CD4-positive, CD25-positive, alpha-beta regulatory T cell (primary cell): ENCODE results near the gene ATP2C2. TPM values are rescaled to one million over a fixed set of nuclear protein-coding genes. Genes with fewer than 3 reads are reported as not detected.
"Not testable (repeated sequence)": the region's sequence is repeated elsewhere in the genome, so short reads cannot be mapped to it uniquely, and the experiment has no call there.

Experiments
- ATAC-seq, 2 donors: fragments of 150-1000 bp; cut with Tn5 transposase; one replicate each; pipeline ENCODE4 v1.10.0; 2021; ENCODE audit warnings: low read depth in 2 of 2, moderate number of reproducible peaks in 2 of 2, moderate library complexity in 1 of 2
- DNase-seq, 3 donors: peaks; one replicate each; pipeline versions ENCODE4 v3.0.0 to v3.0.0-alpha.2; 2012 to 2022; ENCODE audit warnings: mixed read lengths in 1 of 3
- H3K27ac ChIP-seq: one replicate; pipeline ENCODE4 v1.7.0; 2013; ENCODE audit warnings: mild to moderate bottlenecking, low read length; ENCODE audit not compliant: insufficient read depth, poor library complexity, severe bottlenecking
- H3K27me3 ChIP-seq: one replicate; pipeline ENCODE4 v1.7.0; 2013; ENCODE audit warnings: low read length; ENCODE audit not compliant: control insufficient read depth, insufficient read depth
- H3K36me3 ChIP-seq: one replicate; pipeline ENCODE4 v1.7.0; 2013; ENCODE audit warnings: mild to moderate bottlenecking, low read length, moderate library complexity; ENCODE audit not compliant: control insufficient read depth, insufficient read depth
- H3K4me1 ChIP-seq: 2 replicates; pipeline ENCODE4 v1.7.0; 2013; ENCODE audit warnings: mild to moderate bottlenecking, low read length; ENCODE audit not compliant: insufficient read depth, control insufficient read depth, poor library complexity, severe bottlenecking
- H3K4me3 ChIP-seq: one replicate; pipeline ENCODE4 v1.7.0; 2013; ENCODE audit warnings: low read depth, mild to moderate bottlenecking, low read length, moderate library complexity
- H3K9me3 ChIP-seq, 2 experiments: 1 replicate in 1 of 2; 2 replicates in 1 of 2; pipeline ENCODE4 v1.7.0; 2013; ENCODE audit warnings: low read length in 2 of 2, mild to moderate bottlenecking in 1 of 2, moderate library complexity in 1 of 2; ENCODE audit not compliant: control insufficient read depth in 2 of 2
- H3K27ac Mint-ChIP-seq, 3 donors: one replicate each; pipeline ENCODE4 v1.8.0; 2020 to 2022; ENCODE audit warnings: mild to moderate bottlenecking in 3 of 3, mixed read lengths in 3 of 3, moderate library complexity in 2 of 3
- H3K27me3 Mint-ChIP-seq: one replicate; pipeline ENCODE4 v1.8.0; 2022; ENCODE audit warnings: mild to moderate bottlenecking, mixed read lengths
- H3K36me3 Mint-ChIP-seq: one replicate; pipeline ENCODE4 v1.8.0; 2020; ENCODE audit warnings: mixed read lengths
- H3K4me1 Mint-ChIP-seq, 4 donors: one replicate each; pipeline ENCODE4 v1.8.0; 2020 to 2022; ENCODE audit warnings: mixed read lengths in 4 of 4, mild to moderate bottlenecking in 1 of 4
- H3K4me3 Mint-ChIP-seq, 4 donors: one replicate each; pipeline ENCODE4 v1.8.0; 2020 to 2022; ENCODE audit warnings: mild to moderate bottlenecking in 4 of 4, mixed read lengths in 4 of 4, moderate library complexity in 3 of 4
- H3K9me3 Mint-ChIP-seq, 7 donors: one replicate each; pipeline ENCODE4 v1.8.0; 2020 to 2022; ENCODE audit warnings: mixed read lengths in 7 of 7, mild to moderate bottlenecking in 3 of 7, moderate library complexity in 2 of 7
- polyA plus RNA-seq, 4 donors: library from polyadenylated mRNA; unstranded; fragments of 300-500 nt; fragmentation: Illumina TruSeq; gene quantifications; one replicate each; pipeline ENCODE4 v1.2.3, GENCODE V29; 2021
- total RNA-seq: library from RNA; stranded (reverse); gene quantifications from one replicate; pipeline ENCODE4 v1.2.3, GENCODE V29; 2022

ATP2C2 gene
- total and polyA plus RNA-seq, 5 donors from 2014 or later: 0.10 TPM; not detected in 4

DNA sequence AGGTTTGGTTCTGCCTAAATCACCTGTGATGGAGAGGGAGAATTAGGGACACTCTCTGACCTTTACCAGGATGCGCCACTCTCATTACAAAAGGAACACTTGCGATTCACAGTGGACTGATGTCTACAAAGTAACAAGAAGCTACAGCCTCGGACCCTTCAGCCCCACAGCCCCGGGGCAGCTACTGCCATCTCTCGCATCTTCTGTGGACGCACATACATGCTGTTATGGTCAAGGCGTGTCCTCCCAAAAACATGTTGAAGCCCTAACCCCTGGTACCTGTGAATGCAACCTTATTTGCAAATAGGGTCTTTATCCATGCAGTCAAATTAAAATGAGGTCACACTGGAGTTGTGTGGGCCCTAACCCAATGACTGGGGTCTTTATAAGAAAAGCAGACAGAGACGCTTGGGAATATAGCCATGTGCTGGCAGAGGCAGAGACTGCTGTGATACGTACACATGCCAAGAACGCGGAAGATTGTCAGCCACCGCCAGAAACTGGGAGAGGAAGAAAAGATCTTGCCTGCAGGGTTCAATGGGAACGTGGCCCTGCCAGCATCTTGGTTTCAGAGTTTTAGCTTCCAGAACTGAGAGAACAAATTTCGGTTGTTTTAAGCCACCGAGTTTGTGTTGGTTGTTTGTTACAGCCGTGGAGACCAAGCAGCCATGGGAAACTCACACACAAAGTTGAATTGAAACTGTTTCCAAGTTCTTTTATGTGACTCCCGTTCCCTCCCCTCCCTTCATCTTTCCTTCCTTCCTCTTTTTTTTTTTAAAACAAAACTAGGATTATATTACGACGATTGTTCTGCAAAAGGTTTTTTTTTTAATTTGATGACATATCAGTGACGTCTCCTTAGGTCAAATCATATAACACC lies 23.1 kb downstream of the ATP2C2 start:
- no peak for DNase-seq
- H3K4me3 Mint-ChIP-seq: no peak overlapping the region
- ATAC-seq: no peak
- peaks cover 0 to 5% (median 0%) of the 10 kb centered on the region in 7 donors for H3K9me3 Mint-ChIP-seq
- no peaks in the 10 kb centered on the region for H3K36me3 Mint-ChIP-seq
- H3K36me3 ChIP-seq: no peaks in the 10 kb centered on the region
- no peaks in the 10 kb centered on the region for H3K4me1 ChIP-seq
- no peak overlapping the region for H3K27ac Mint-ChIP-seq
- H3K4me1 Mint-ChIP-seq: no peaks in the 10 kb centered on the region
- H3K27ac ChIP-seq: no peak overlapping the region
- H3K4me3 ChIP-seq: no peak overlapping the region
- peaks cover 21% of the 10 kb centered on the region for H3K27me3 Mint-ChIP-seq
- H3K9me3 ChIP-seq: no peaks in the 10 kb centered on the region
- H3K27me3 ChIP-seq: no peaks in the 10 kb centered on the region

DNA sequence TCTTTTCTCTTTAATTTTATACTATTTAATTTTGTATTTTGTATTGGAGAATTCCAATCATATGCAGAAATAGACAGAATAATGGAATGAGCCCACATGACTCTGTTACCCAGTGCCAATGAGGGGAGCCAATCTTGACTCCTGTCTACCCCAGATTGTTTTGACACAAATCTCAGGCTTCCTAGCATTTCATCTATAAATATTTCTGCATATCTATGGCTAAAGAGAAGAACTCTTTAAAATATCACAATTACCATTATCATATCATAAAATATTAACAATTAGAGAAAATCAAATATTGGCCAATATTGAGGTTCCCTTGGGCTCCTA lies 23.7 kb downstream of the ATP2C2 start:
- H3K4me1 Mint-ChIP-seq: no peaks in the 10 kb centered on the region
- no peak for ATAC-seq
- no peaks in the 10 kb centered on the region for H3K4me1 ChIP-seq
- no peaks in the 10 kb centered on the region for H3K36me3 ChIP-seq
- no peaks in the 10 kb centered on the region for H3K36me3 Mint-ChIP-seq
- no peaks in the 10 kb centered on the region for H3K27me3 ChIP-seq
- DNase-seq: no peak
- H3K27ac Mint-ChIP-seq: no peak overlapping the region
- no peak overlapping the region for H3K4me3 ChIP-seq
- no peak overlapping the region for H3K27ac ChIP-seq
- H3K4me3 Mint-ChIP-seq: no peak overlapping the region
- H3K9me3 Mint-ChIP-seq: peaks cover 0 to 4% (median 0%) of the 10 kb centered on the region in 7 donors
- H3K27me3 Mint-ChIP-seq: peaks cover 21% of the 10 kb centered on the region
- H3K9me3 ChIP-seq: no peaks in the 10 kb centered on the region

DNA sequence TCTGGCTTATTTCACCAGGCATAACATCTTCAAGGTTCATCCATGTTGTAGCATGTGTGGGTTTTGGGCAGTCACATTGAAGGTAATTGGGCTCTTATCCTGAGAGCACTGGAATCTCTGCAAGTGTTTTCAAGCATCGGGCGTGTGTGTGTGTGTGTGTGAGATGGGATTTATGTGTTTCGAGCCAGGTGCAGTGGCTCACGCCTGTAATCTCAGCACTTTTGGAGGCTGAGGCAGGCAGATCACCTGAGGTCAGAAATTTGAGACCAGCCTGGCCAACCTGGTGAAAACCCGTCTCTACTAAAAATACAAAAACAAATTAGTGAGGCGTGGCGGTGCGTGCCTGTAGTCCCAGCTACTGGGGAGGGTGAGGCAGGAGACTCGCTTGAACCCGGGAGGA lies 27.7 kb downstream of the ATP2C2 start:
- peaks cover 30% of the 10 kb centered on the region for H3K27me3 Mint-ChIP-seq
- H3K4me3 Mint-ChIP-seq: not testable (repeated sequence)

DNA sequence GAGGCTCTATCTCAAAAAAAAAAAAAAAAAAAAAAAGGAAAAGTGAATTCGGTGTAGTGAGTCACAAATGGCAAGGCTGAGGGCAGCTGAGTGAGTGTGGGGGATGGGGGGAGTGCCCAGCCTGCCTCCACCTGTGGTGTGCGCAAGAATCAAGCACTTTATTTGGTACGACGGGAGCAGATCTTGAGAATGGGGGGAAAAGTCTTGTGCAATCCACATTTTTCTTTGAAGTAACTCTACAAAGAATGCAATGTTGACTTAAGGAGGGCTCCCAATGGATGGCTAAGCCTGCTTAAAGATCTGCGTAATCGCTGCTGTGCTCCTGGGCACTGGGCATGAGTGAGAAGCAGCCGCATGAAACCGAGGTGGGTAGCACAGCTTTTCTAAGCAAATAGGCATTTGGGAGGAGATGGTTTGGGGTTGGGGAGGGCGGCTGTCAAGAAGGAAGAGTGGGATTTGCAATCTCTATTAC lies 28.2 kb downstream of the ATP2C2 start:
- Histone ChIP-seq H3K27ac (no peak overlapping the region), H3K4me1 (no peaks in the 10 kb centered on the region), H3K27me3 (no peaks in the 10 kb centered on the region), H3K4me3 (no peak overlapping the region), H3K9me3 (no peaks in the 10 kb centered on the region), H3K36me3 (no peaks in the 10 kb centered on the region)
- Mint-ChIP-seq H3K4me1 (no peaks in the 10 kb centered on the region), H3K27me3 (peaks cover 31% of the 10 kb centered on the region), H3K9me3 (peaks cover 0 to 7% (median 0%) of the 10 kb centered on the region in 7 donors), H3K36me3 (no peaks in the 10 kb centered on the region), H3K27ac (no peak overlapping the region), H3K4me3 (no peak overlapping the region)
- ATAC-seq (no peak), DNase-seq (no peak)

More for the DNA sequence above, 27.7 kb downstream of the ATP2C2 start:
- H3K27me3 ChIP-seq, DNase-seq, H3K9me3 ChIP-seq, H3K36me3 Mint-ChIP-seq, H3K27ac Mint-ChIP-seq, H3K36me3 ChIP-seq, H3K4me1 ChIP-seq, ATAC-seq, H3K27ac ChIP-seq, H3K4me1 Mint-ChIP-seq, H3K9me3 Mint-ChIP-seq, H3K4me3 ChIP-seq: not testable (repeated sequence)

DNA sequence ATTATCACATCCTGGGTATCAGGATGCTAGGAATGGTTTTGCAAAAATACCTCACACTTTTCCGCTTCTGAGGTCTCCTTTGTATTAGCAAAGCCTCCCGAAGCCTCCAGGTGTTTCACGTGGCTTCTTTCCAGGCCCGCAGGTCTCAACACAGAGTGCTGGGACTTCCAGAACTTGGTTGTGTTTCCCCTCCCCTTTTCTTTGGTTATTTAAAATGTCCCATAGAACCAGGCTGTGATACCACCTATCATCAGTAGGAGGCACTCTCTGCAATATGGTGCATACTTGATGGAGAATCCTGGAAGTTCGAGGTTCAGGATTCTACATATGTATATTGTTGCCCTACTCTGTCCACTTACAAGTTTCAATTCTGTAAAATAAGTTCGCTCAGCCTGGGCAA lies 28.8 kb downstream of the ATP2C2 start:
- Mint-ChIP-seq H3K36me3 (no peaks in the 10 kb centered on the region), H3K9me3 (peaks cover 0 to 7% (median 0%) of the 10 kb centered on the region in 7 donors), H3K4me3 (no peak overlapping the region), H3K4me1 (no peaks in the 10 kb centered on the region), H3K27ac (no peak overlapping the region), H3K27me3 (peaks cover 36% of the 10 kb centered on the region)
- Histone ChIP-seq H3K27ac (no peak overlapping the region), H3K4me3 (no peak overlapping the region), H3K4me1 (no peaks in the 10 kb centered on the region), H3K27me3 (no peaks in the 10 kb centered on the region), H3K36me3 (no peaks in the 10 kb centered on the region), H3K9me3 (no peaks in the 10 kb centered on the region)
- DNase-seq (no peak), ATAC-seq (no peak)

DNA sequence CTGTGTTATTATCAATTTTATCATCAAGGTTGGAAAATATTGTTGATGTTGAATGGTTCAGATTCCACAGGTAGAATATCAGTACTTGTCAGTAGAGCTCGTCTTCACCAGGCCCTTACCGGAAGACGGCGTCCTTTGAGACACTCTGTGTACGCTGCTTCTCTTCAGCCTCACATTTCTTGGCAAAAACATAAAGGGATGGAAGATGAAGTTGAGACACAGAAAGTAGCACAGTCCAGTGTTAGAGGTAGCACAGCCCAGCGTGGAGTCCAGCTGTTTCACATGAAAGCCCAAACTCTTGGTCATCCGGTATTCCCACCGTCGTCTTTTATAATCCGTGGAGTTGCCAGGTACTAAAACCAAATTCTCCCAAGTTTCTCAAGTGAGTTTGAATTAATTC lies 30.4 kb downstream of the ATP2C2 start:
- H3K27ac ChIP-seq: no peak overlapping the region
- no peaks in the 10 kb centered on the region for H3K36me3 ChIP-seq
- H3K36me3 Mint-ChIP-seq: no peaks in the 10 kb centered on the region
- peaks cover 43% of the 10 kb centered on the region for H3K27me3 Mint-ChIP-seq
- H3K27me3 ChIP-seq: no peaks in the 10 kb centered on the region
- H3K9me3 Mint-ChIP-seq: peaks cover 0 to 6% (median 0%) of the 10 kb centered on the region in 7 donors
- no peak overlapping the region for H3K27ac Mint-ChIP-seq
- H3K9me3 ChIP-seq: no peaks in the 10 kb centered on the region
- DNase-seq (no peak), ATAC-seq (no peak)
- H3K4me1 Mint-ChIP-seq: no peaks in the 10 kb centered on the region
- no peaks in the 10 kb centered on the region for H3K4me1 ChIP-seq
- H3K4me3 Mint-ChIP-seq: no peak overlapping the region
- no peak overlapping the region for H3K4me3 ChIP-seq

DNA sequence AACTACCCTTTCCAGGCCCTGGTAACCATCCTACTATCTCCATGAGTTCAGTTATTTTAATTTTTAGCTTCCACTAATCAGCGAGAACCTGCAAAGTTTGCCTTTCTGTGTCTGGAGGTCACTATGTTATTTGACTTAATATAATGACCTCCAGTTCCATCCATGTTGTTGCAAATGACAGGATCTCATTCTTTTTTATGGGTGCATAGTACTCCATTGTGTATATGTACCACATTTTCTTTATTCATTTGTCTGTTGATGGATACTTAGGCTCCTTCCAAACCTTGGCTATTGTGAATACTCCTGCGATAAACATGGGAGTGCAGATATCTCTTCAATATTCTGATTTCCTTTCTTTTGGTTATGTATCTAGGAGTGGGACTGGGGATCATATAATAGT lies 31.6 kb downstream of the ATP2C2 start:
- H3K4me3 Mint-ChIP-seq, H3K36me3 Mint-ChIP-seq, H3K4me3 ChIP-seq, H3K4me1 ChIP-seq, DNase-seq, H3K9me3 ChIP-seq, H3K9me3 Mint-ChIP-seq, H3K27me3 ChIP-seq, H3K27ac ChIP-seq, H3K27ac Mint-ChIP-seq, ATAC-seq, H3K36me3 ChIP-seq, H3K4me1 Mint-ChIP-seq: not testable (repeated sequence)
- H3K27me3 Mint-ChIP-seq: peaks cover 38% of the 10 kb centered on the region

DNA sequence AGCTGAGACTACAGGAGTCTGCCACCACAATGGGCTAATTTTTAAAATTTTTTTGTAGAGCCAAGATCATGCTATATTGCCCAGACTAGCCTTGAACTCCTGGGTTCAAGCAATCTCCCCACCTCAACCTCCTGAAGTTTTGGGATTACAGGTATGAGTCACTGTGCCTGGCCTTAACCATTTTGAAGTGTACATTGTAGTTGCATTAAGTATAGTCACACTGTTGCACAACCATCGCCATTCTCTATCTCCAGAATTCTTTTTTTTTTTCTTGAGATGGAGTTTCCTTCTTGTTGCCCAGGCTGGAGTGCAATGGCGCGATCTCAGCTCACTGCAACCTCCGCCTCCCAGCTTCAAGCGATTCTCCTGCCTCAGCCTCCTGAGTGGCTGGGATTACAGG lies 35.1 kb downstream of the ATP2C2 start:
- H3K4me1 Mint-ChIP-seq, H3K4me1 ChIP-seq, H3K36me3 Mint-ChIP-seq, H3K4me3 ChIP-seq, H3K27me3 ChIP-seq, H3K27ac Mint-ChIP-seq, DNase-seq, H3K9me3 Mint-ChIP-seq, H3K36me3 ChIP-seq, H3K4me3 Mint-ChIP-seq, ATAC-seq, H3K27ac ChIP-seq, H3K9me3 ChIP-seq: not testable (repeated sequence)
- H3K27me3 Mint-ChIP-seq: peaks cover 34% of the 10 kb centered on the region
